ENCODE results near the gene KLF18.

DNA sequence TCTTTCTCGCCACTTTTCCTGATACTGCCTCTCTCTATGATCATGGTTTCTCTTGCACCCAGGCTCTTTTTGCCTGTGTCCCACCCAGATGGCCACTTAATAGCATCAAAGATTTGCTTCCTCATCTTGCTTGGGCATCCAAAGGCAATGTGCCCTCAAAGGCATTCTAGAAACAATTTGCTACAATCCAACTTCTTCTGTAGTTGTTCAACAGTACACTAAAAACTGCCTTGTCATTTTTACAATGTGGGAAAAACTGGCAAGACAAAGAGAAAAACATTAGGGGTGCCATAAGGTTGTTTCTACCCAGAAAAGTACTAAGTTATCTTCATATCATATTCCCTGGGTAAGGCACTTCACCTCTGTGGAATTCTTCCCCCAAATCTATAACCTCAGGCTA is 16.5 kb upstream of the KLF18 start:
- TF ChIP-seq CTCF (conservative IDR thresholded peaks at IDR 0.05; ENCODE audit: low read depth, low read length), result no peak
- no peak for TF ChIP-seq EZH2 (IDR thresholded peaks at IDR 0.05; ENCODE audit: borderline replicate concordance, low read depth, low read length, poor library complexity, severe bottlenecking)

All from A673 (cell line).